ENCODE results near the gene ZC3H10. TPM values are rescaled to one million over a fixed set of nuclear protein-coding genes. Genes with fewer than 3 reads are reported as not detected.

The ZC3H10 gene
- total RNA-seq, 1 donor from 2014 or later = 3.0 TPM

DNA sequence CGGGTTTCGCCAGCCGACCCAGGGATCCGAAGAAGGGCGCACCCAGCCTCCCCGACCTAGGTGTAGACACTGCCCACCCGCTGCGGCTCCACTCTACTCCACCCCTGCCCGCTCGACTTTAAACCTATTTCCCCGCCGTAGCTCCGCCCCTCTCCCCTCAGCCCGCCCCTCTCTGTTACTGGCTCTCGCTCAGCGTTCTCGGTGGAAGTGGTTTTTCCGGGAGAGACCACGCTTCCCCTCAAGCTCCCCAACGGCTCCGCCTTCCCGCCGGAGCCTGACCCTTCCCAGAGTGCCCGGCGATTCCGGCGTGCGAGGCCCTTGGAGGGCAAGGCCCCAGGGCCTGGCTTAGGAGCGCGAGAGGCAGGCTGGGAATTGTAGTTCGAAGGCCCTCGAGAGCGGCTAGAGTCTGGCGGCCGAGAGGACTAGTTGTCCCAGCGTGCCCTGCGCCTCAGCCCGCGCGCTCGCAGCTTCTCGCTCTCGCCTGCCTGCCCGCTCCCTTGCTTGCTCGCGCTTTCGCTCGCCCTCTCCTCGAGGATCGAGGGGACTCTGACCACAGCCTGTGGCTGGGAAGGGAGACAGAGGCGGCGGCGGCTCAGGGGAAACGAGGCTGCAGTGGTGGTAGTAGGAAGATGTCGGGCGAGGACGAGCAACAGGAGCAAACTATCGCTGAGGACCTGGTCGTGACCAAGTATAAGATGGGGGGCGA, 13.8 kb upstream of the ZC3H10 start, which contains the start of gene PA2G4:
PA2G4 (plus strand) TSS at position 451 of the 706 bp plus-strand sequence; CDS start at position 630, 179 bp downstream.
- Histone ChIP-seq H3K27me3 (ENCODE audit: control insufficient read depth, insufficient read depth, low read length) (no peaks in the 10 kb centered on the region), H3K4me3 (ENCODE audit: low read depth, low read length) (peak within 1 kb of the TSS; percentile 76), H3K36me3 (ENCODE audit: control insufficient read depth, insufficient read depth, low read length) (no peaks in the 10 kb centered on the region)
- DNase-seq (ENCODE audit: low read depth) = peak; percentile 98
- TF ChIP-seq, protein P1, sequence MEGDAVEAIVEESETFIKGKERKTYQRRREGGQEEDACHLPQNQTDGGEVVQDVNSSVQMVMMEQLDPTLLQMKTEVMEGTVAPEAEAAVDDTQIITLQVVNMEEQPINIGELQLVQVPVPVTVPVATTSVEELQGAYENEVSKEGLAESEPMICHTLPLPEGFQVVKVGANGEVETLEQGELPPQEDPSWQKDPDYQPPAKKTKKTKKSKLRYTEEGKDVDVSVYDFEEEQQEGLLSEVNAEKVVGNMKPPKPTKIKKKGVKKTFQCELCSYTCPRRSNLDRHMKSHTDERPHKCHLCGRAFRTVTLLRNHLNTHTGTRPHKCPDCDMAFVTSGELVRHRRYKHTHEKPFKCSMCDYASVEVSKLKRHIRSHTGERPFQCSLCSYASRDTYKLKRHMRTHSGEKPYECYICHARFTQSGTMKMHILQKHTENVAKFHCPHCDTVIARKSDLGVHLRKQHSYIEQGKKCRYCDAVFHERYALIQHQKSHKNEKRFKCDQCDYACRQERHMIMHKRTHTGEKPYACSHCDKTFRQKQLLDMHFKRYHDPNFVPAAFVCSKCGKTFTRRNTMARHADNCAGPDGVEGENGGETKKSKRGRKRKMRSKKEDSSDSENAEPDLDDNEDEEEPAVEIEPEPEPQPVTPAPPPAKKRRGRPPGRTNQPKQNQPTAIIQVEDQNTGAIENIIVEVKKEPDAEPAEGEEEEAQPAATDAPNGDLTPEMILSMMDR (IDR thresholded peaks at IDR 0.05; ENCODE audit: insufficient read depth, low read length, poor library complexity, severe bottlenecking) = no peak

DNA sequence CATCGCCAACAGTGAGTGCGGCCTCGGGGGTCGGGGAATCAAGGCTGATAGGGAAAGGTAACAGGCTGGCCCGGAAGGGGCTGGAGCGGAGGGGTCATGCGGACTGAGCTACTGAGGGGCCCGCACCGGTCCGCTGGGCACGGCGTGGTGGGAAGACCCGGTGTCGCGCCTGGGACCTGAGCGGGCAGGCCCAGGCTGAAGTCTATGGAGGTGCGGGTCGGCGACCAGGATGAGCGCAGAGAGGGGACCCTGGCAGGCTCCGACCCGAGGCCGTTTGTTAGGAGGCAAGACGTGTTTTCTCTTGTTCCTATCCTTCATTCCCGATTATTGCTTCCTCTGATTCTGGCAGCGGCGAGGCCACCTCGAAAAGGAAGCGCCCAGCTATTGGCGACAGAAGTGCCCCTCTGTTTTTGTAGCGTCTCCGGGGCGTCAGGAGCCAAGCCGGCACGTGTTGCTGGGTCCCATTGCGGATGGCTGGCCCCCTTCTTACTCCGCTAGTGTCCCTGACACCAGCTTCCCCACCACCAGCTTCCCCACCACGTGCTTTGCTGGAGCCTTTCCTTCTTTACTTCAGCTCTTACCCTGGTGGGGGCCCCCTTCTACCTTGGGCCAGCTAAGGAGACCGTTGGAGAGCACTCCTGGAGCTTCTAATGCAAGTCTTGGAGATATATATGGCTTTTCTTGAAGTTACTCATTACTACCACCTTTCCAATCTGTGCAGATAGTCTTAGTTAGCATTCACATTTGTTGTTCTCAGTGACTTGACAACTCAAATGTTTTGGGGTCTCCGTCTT, 13.1 kb upstream of the ZC3H10 start:
- Histone ChIP-seq H3K4me3 (ENCODE audit: low read depth, low read length) (peak overlapping the region; percentile 75), H3K27me3 (ENCODE audit: control insufficient read depth, insufficient read depth, low read length) (no peaks in the 10 kb centered on the region), H3K36me3 (ENCODE audit: control insufficient read depth, insufficient read depth, low read length) (no peaks in the 10 kb centered on the region)
- TF ChIP-seq, protein P1 (IDR thresholded peaks at IDR 0.05; ENCODE audit: insufficient read depth, low read length, poor library complexity, severe bottlenecking) = no peak
- no peak for DNase-seq (ENCODE audit: low read depth)

DNA sequence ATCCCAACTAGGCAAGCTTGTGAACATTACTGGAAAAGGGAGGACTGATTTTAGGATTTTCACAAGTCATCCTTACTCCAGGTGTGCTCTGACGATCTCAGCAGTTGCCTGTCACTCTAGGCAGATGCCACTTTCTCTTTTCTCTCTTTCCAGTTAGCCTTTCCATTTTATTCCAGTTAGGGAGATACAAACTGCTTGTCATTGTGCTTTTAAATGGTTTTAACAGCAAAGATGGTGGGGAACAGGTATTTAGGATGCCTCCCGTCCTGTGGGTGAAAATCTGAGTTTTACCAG, 12.5 kb upstream of the ZC3H10 start:
- no peaks in the 10 kb centered on the region for H3K36me3 ChIP-seq (ENCODE audit: control insufficient read depth, insufficient read depth, low read length)
- TF ChIP-seq, protein P1 (IDR thresholded peaks at IDR 0.05; ENCODE audit: insufficient read depth, low read length, poor library complexity, severe bottlenecking) = no peak
- DNase-seq (ENCODE audit: low read depth) = no peak
- peak overlapping the region; percentile 75 for H3K4me3 ChIP-seq (ENCODE audit: low read depth, low read length)
- H3K27me3 ChIP-seq (ENCODE audit: control insufficient read depth, insufficient read depth, low read length) = no peaks in the 10 kb centered on the region

DNA sequence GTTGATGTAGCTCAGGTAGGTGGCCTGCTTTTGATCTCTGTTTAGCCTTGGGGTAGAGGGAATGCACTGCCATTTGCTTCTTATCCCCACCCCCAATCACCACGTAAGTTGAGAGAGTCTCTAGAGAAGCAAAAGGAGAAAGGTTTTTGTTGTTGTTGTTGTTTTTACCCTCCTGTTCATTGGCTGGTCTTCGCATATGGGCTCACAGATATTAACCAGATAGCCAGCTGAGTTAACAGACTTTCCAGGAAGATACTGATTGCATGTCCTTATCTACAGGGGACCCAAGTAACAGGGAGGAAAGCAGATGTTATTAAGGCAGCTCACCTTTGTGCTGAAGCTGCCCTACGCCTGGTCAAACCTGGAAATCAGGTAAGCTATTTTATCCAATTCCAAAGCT, 10.8 kb upstream of the ZC3H10 start:
- Histone ChIP-seq H3K27me3 (ENCODE audit: control insufficient read depth, insufficient read depth, low read length) (no peaks in the 10 kb centered on the region), H3K36me3 (ENCODE audit: control insufficient read depth, insufficient read depth, low read length) (no peaks in the 10 kb centered on the region), H3K4me3 (ENCODE audit: low read depth, low read length) (no peak overlapping the region)
- TF ChIP-seq, protein P1 (IDR thresholded peaks at IDR 0.05; ENCODE audit: insufficient read depth, low read length, poor library complexity, severe bottlenecking) = no peak
- DNase-seq (ENCODE audit: low read depth) = no peak

DNA sequence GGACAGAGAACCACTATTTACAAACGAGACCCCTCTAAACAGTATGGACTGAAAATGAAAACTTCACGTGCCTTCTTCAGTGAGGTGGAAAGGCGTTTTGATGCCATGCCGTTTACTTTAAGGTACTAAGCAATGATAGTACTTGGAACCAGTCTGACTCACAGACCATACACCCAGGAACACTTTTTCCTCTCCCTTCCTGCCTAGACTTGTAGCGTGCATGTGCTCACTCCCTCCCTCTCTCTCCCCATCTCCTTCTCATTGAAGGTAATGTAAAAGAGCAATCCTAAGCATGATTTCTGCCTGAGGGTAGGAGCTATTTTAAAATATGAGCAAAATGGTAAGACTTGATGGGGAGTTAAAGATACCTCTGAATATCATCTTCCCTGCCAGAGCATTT, 7.5 kb upstream of the ZC3H10 start:
- Histone ChIP-seq H3K36me3 (ENCODE audit: control insufficient read depth, insufficient read depth, low read length) (no peaks in the 10 kb centered on the region), H3K4me3 (ENCODE audit: low read depth, low read length) (no peak overlapping the region), H3K27me3 (ENCODE audit: control insufficient read depth, insufficient read depth, low read length) (no peaks in the 10 kb centered on the region)
- no peak for DNase-seq (ENCODE audit: low read depth)
- TF ChIP-seq, protein P1 (IDR thresholded peaks at IDR 0.05; ENCODE audit: insufficient read depth, low read length, poor library complexity, severe bottlenecking) = no peak

Data from kidney epithelial cell (primary cell).